ENCODE data around the gene EMC8. TPM values are rescaled to one million over a fixed set of nuclear protein-coding genes. Genes with fewer than 3 reads are reported as not detected.

The EMC8 gene
- total RNA-seq, 2 donors from 2014 or later: 60.1 to 67.6 TPM

- Mint-ChIP-seq H3K36me3 (ENCODE audit: low read depth) (no peaks in the 10 kb centered on the region), H3K9me3 (no peaks in the 10 kb centered on the region), H3K4me3 (no peak overlapping the region), H3K27ac (peak overlapping the region; percentile 30), H3K27me3 (ENCODE audit: insufficient read depth) (peaks cover 31% of the 10 kb centered on the region), H3K4me1 (no peaks in the 10 kb centered on the region)
- no peak overlapping the region for H3K27ac ChIP-seq (ENCODE audit: low read depth, low read length)
- DNase-seq: peak; percentile 94
- H3K9me3 ChIP-seq (ENCODE audit: control insufficient read depth, low read length): no peaks in the 10 kb centered on the region
- H3K36me3 ChIP-seq (ENCODE audit: control insufficient read depth, insufficient read depth, low read length): no peaks in the 10 kb centered on the region
- no peak overlapping the region for H3K4me3 ChIP-seq (ENCODE audit: low read length)
- peak; percentile 99 for TF ChIP-seq CTCF (conservative IDR thresholded peaks at IDR 0.05)
- H3K4me1 ChIP-seq (ENCODE audit: control insufficient read depth, insufficient read depth, low read length): no peaks in the 10 kb centered on the region
- H3K9ac ChIP-seq (ENCODE audit: extremely low read depth, low read length, poor library complexity, severe bottlenecking): no peak overlapping the region
- 21 to 29% methylated on average over 15 to 25 of the region's 27 CpGs for WGBS, 2 experiments (ENCODE audit: insufficient coverage in 1 of 2, insufficient read length in 1 of 2)
- H3K27me3 ChIP-seq (ENCODE audit: control insufficient read depth, insufficient read depth, low read length, poor library complexity, severe bottlenecking): peaks cover 24% of the 10 kb centered on the region
These were observed 22.2 kb upstream of the EMC8 start for GRCh38 chr16:85821390-85822135.

- no peaks in the 10 kb centered on the region for H3K36me3 Mint-ChIP-seq (ENCODE audit: low read depth)
- peaks cover 24% of the 10 kb centered on the region for H3K27me3 ChIP-seq (ENCODE audit: control insufficient read depth, insufficient read depth, low read length, poor library complexity, severe bottlenecking)
- 67 to 78% methylated on average over 15 to 22 of the region's 22 CpGs for WGBS, 2 experiments (ENCODE audit: insufficient coverage in 1 of 2, insufficient read length in 1 of 2)
- H3K9me3 Mint-ChIP-seq: no peaks in the 10 kb centered on the region
- no peaks in the 10 kb centered on the region for H3K4me1 Mint-ChIP-seq
- no peak overlapping the region for H3K9ac ChIP-seq (ENCODE audit: extremely low read depth, low read length, poor library complexity, severe bottlenecking)
- H3K4me3 ChIP-seq (ENCODE audit: low read length): no peak overlapping the region
- no peak overlapping the region for H3K4me3 Mint-ChIP-seq
- TF ChIP-seq CTCF (conservative IDR thresholded peaks at IDR 0.05): no peak
- no peak overlapping the region for H3K27ac Mint-ChIP-seq
- no peaks in the 10 kb centered on the region for H3K9me3 ChIP-seq (ENCODE audit: control insufficient read depth, low read length)
- H3K27ac ChIP-seq (ENCODE audit: low read depth, low read length): no peak overlapping the region
- no peaks in the 10 kb centered on the region for H3K4me1 ChIP-seq (ENCODE audit: control insufficient read depth, insufficient read depth, low read length)
- H3K27me3 Mint-ChIP-seq (ENCODE audit: insufficient read depth): peaks cover 31% of the 10 kb centered on the region
- no peak for DNase-seq
- H3K36me3 ChIP-seq (ENCODE audit: control insufficient read depth, insufficient read depth, low read length): no peaks in the 10 kb centered on the region
These were observed 21.4 kb upstream of the EMC8 start for GRCh38 chr16:85820604-85821372.

- peaks cover 24% of the 10 kb centered on the region for H3K27me3 ChIP-seq (ENCODE audit: control insufficient read depth, insufficient read depth, low read length, poor library complexity, severe bottlenecking)
- H3K4me3 ChIP-seq (ENCODE audit: low read length): no peak overlapping the region
- H3K9me3 ChIP-seq (ENCODE audit: control insufficient read depth, low read length): no peaks in the 10 kb centered on the region
- TF ChIP-seq CTCF (conservative IDR thresholded peaks at IDR 0.05): no peak
- Mint-ChIP-seq H3K36me3 (ENCODE audit: low read depth) (no peaks in the 10 kb centered on the region), H3K9me3 (no peaks in the 10 kb centered on the region), H3K27me3 (ENCODE audit: insufficient read depth) (peaks cover 31% of the 10 kb centered on the region), H3K4me3 (no peak overlapping the region), H3K4me1 (no peaks in the 10 kb centered on the region), H3K27ac (no peak overlapping the region)
- no peak for DNase-seq
- no peaks in the 10 kb centered on the region for H3K4me1 ChIP-seq (ENCODE audit: control insufficient read depth, insufficient read depth, low read length)
- H3K27ac ChIP-seq (ENCODE audit: low read depth, low read length): no peak overlapping the region
- H3K9ac ChIP-seq (ENCODE audit: extremely low read depth, low read length, poor library complexity, severe bottlenecking): no peak overlapping the region
- 87 to 89% methylated on average over 5 to 6 of the region's 6 CpGs for WGBS, 2 experiments (ENCODE audit: insufficient coverage in 1 of 2, insufficient read length in 1 of 2)
- H3K36me3 ChIP-seq (ENCODE audit: control insufficient read depth, insufficient read depth, low read length): no peaks in the 10 kb centered on the region
These were observed 20.4 kb upstream of the EMC8 start for GRCh38 chr16:85819771-85820170.

Data from endodermal cell (in vitro differentiated cells).